ENCODE measurements around the gene CYB561D2. TPM values are rescaled to one million over a fixed set of nuclear protein-coding genes. Genes with fewer than 3 reads are reported as not detected.

CYB561D2 gene
- total RNA-seq, 3 donors from 2014 or later = 23.6 to 30.1 (median 28.8) TPM

DNA sequence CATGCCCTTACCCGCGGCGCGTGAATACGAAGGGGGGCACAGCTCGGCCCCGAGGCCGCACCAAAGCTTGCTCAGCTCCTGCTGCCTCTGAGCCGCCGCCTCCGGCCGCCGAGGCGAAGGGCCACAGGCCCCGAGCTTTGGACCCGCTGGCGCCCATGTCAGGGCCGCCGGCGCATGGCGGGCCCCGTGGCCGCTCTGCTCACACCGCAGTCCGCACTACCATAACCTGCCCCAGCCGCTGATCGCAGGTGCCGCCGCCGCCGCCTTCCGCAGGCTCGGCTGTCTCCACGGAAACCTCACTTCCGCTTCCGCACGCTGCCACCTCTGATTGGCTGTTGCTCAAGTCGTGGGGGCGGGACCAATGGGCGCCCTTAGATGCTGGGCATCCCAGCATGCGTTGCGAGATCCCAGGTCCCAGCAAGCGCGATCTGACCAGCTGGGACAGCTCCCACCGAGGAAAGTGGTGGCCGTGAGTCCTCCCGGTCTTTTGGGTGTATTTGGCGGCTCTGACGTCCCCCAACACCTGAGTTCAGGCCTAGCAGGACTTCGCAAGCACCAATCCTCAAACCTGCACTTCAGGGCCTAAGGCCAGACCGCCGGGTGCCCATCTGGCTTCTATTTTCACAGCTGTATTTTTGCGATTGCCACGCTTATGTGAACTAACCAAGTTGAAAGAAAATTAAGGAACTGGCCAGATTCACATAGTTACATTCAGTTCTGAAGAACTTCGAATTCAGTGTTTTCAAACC lies 22.5 kb upstream of the CYB561D2 start, which contains the start of gene TUSC2:
TSS of gene TUSC2 (minus strand) at position 281 of the 749 bp plus-strand sequence. CDS start at position 157, 124 bp downstream.
- peak within 1 kb of the TSS; percentile 97 to 100 (median 98) for H3K4me3 ChIP-seq
- intact Hi-C loops (cut with DNase I; ENCODE audit: low total_unique reads) = no loop called here
- TF ChIP-seq POLR2A (IDR thresholded peaks at IDR 0.05) = peak; percentile 56
- TF ChIP-seq, protein P1, sequence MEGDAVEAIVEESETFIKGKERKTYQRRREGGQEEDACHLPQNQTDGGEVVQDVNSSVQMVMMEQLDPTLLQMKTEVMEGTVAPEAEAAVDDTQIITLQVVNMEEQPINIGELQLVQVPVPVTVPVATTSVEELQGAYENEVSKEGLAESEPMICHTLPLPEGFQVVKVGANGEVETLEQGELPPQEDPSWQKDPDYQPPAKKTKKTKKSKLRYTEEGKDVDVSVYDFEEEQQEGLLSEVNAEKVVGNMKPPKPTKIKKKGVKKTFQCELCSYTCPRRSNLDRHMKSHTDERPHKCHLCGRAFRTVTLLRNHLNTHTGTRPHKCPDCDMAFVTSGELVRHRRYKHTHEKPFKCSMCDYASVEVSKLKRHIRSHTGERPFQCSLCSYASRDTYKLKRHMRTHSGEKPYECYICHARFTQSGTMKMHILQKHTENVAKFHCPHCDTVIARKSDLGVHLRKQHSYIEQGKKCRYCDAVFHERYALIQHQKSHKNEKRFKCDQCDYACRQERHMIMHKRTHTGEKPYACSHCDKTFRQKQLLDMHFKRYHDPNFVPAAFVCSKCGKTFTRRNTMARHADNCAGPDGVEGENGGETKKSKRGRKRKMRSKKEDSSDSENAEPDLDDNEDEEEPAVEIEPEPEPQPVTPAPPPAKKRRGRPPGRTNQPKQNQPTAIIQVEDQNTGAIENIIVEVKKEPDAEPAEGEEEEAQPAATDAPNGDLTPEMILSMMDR (IDR thresholded peaks at IDR 0.05) = peak in 1 of 3 donors; percentile 11
- TF ChIP-seq POLR2AphosphoS5 (IDR thresholded peaks at IDR 0.05) = peak; percentile 62 to 91 (median 89)
- H3K36me3 ChIP-seq = peaks cover 8% of the 10 kb centered on the region
- H3K27ac ChIP-seq = peak within 1 kb of the TSS; percentile 89 to 92
- peak; percentile 97 for DNase-seq (ENCODE audit: low spot score in 2 of 2)
- no peaks in the 10 kb centered on the region for H3K27me3 ChIP-seq
- no peaks in the 10 kb centered on the region for H3K9me3 ChIP-seq
- H3K4me1 ChIP-seq = peaks cover 0 to 8% of the 10 kb centered on the region in 2 donors

DNA sequence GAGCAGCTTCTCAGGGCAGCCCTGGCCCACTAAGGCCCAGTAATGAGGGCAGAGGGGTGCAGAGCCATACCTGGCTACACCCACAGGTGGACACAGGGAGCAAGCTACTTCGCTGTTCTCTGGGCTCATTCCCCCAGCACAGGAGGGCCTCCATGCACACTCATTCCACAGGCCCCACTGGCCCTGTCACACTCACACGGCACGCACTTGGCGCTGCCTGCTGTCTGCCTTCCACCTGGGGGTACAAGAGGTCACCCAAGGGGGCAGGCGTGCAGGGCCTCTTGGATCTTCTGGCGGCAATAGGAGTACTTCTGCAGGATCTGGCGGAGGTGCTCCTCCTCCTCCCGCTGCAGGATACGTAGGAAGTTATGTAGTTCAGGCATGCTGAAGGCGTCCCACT lies 20.3 kb upstream of the CYB561D2 start:
- Histone ChIP-seq H3K36me3 (peaks cover 8% of the 10 kb centered on the region), H3K4me1 (peaks cover under 1 to 19% of the 10 kb centered on the region in 2 donors), H3K27me3 (no peaks in the 10 kb centered on the region), H3K4me3 (no peak overlapping the region), H3K27ac (no peak overlapping the region), H3K9me3 (no peaks in the 10 kb centered on the region)
- DNase-seq (ENCODE audit: low spot score in 2 of 2) = no peak
- intact Hi-C loops (cut with DNase I; ENCODE audit: low total_unique reads) = no loop called here
- TF ChIP-seq, protein P1 (IDR thresholded peaks at IDR 0.05) = no peak
- TF ChIP-seq POLR2AphosphoS5 (IDR thresholded peaks at IDR 0.05) (no peak), POLR2A (IDR thresholded peaks at IDR 0.05) (no peak)

DNA sequence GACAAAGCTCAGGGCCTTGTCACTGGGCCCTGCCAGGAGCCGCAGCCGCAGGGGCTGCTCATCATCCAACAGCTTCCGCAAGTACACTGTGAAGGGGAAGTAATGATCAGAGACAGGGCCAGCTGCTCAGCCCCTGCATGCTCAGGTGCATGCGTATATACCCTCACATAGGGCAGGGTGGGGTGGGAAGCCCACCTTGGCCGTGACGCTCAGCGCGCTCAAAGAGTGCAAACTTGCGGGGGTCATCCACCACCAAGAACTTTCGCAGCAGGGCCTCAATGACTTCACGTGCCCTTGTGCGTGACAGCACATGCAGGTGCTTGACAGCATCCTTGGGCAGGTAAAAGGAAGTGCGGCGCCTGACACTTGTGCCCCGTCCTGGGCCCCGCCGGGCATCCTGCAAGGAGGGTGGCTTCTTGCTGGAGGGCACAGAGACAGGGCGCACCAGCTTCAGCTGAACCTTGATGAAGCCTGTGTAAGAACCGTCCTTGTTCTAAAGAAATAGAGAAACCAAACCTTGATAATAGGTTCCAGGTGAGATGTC lies 19.2 kb upstream of the CYB561D2 start:
- Histone ChIP-seq H3K4me3 (no peak overlapping the region), H3K27me3 (no peaks in the 10 kb centered on the region), H3K4me1 (peaks cover 9 to 27% of the 10 kb centered on the region in 2 donors), H3K9me3 (no peaks in the 10 kb centered on the region), H3K27ac (no peak overlapping the region), H3K36me3 (peaks cover 8% of the 10 kb centered on the region)
- TF ChIP-seq POLR2AphosphoS5 (IDR thresholded peaks at IDR 0.05) = no peak
- no peak for TF ChIP-seq POLR2A (IDR thresholded peaks at IDR 0.05)
- TF ChIP-seq, protein P1 (IDR thresholded peaks at IDR 0.05) = no peak
- intact Hi-C loops (cut with DNase I; ENCODE audit: low total_unique reads) = no loop called here
- no peak for DNase-seq (ENCODE audit: low spot score in 2 of 2)

DNA sequence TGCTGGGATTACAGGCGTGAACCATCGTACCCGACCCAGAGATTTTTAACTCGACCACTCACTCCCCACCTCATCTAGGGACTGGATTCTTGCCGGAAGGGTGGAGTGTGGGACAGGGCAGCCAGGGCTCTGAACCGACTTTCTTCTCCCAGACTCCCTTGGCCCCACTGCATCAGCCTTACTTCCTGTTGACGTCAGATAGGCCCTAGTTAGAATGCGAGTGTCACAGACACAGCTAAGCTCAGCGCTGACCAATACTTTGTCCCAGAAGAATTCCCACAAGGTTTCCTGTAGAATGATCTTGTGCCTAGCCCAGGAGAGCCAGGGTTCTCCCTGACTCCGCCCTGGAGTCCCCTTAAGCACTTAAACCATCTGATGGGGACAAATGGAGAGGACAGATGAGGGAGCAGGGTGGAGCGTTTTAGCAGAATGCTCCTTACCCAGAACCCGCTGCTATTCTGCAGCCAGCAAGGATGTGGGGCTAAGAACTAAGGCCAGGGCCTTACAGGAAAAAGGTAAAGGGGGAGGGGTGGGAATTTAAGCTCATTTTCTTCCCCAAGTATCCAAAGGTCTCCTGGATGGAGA lies 16.8 kb upstream of the CYB561D2 start:
- intact Hi-C loops (cut with DNase I; ENCODE audit: low total_unique reads) = no loop called here
- peaks cover 8% of the 10 kb centered on the region for H3K36me3 ChIP-seq
- no peaks in the 10 kb centered on the region for H3K27me3 ChIP-seq
- H3K4me3 ChIP-seq = peak overlapping the region in 1 of 3 donors; percentile 45
- peak overlapping the region; percentile 84 to 96 for H3K27ac ChIP-seq
- DNase-seq (ENCODE audit: low spot score in 2 of 2) = no peak
- peak in 1 of 3 donors; percentile 56 for TF ChIP-seq POLR2AphosphoS5 (IDR thresholded peaks at IDR 0.05)
- no peak for TF ChIP-seq POLR2A (IDR thresholded peaks at IDR 0.05)
- peaks cover 9 to 19% of the 10 kb centered on the region in 2 donors for H3K4me1 ChIP-seq
- H3K9me3 ChIP-seq = no peaks in the 10 kb centered on the region

DNA sequence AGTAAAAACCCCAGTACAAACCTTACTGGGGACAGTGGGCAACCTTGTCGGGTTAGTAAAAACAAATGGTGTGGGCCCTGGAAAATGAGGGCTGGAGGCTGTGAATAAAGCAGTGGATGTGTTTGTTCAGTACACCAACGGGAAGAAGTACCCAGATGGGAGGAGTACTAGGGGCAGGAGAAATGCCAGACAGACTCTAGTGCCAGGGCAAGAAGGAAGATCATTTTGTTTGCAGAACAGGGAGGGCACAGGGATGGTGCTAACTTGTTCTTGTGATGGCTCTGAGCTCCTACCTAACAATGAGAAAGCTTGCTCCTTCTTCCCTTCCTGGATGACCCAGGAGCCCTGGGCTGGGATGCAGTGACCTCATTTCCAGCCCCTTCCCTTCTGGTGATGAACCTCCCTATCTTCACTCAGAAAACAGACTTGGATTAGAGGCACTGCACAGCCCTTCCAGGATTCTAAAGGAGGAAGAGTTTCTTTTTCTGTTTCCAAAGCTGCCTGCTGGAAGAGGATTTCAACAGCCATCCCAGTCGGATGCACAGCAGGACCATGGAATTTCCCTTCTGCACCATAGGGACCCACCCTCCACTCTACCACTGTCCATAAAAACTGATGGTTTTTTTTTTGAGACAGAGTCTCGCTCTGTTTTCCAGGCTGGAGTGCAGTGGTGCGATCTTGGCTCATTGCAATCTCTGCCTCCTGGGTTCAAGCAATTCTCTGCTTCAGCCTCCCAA lies 16.2 kb upstream of the CYB561D2 start:
- intact Hi-C loops (cut with DNase I; ENCODE audit: low total_unique reads) = no loop called here
- peak overlapping the region; percentile 84 to 96 for H3K27ac ChIP-seq
- H3K4me3 ChIP-seq = peak overlapping the region in 1 of 3 donors; percentile 45
- peaks cover 8% of the 10 kb centered on the region for H3K36me3 ChIP-seq
- no peaks in the 10 kb centered on the region for H3K27me3 ChIP-seq
- H3K4me1 ChIP-seq = peaks cover 9 to 19% of the 10 kb centered on the region in 2 donors
- H3K9me3 ChIP-seq = no peaks in the 10 kb centered on the region
- TF ChIP-seq, protein P1 (IDR thresholded peaks at IDR 0.05) = no peak
- no peak for TF ChIP-seq POLR2A (IDR thresholded peaks at IDR 0.05)
- no peak for TF ChIP-seq POLR2AphosphoS5 (IDR thresholded peaks at IDR 0.05)
- DNase-seq (ENCODE audit: low spot score in 2 of 2) = no peak

Measured in breast epithelium (tissue), 4 donors.